Ovary (tissue), 9 donors: ENCODE results near the gene OVAAL. TPM values are rescaled to one million over a fixed set of nuclear protein-coding genes. Genes with fewer than 3 reads are reported as not detected.

Experiments used
- DNase-seq, 5 donors: peaks; one replicate each; pipeline ENCODE4 v3.0.0-alpha.2; 2019 to 2020
- H3K27ac ChIP-seq, 2 donors: fragments of 200-600 bp; one replicate each; pipeline versions ENCODE4 v1.5.1 to v1.8.0; 2019 to 2022
- H3K27me3 ChIP-seq: fragments of 200-600 bp; one replicate; pipeline ENCODE4 v1.8.0; 2022
- H3K36me3 ChIP-seq: fragments of 200-600 bp; sonication (generic); one replicate; pipeline ENCODE4 v1.5.1; 2019
- H3K4me1 ChIP-seq: one replicate; pipeline ENCODE4 v1.8.1; 2013; ENCODE audit warnings: mild to moderate bottlenecking, moderate library complexity; ENCODE audit not compliant: insufficient read depth
- H3K4me3 ChIP-seq: fragments of 200-600 bp; sonication (generic); one replicate; pipeline ENCODE4 v1.5.1; 2017
- H3K9me3 ChIP-seq, 2 donors: fragments of 200-600 bp in 1 of 2; sonication (generic) in 1 of 2; one replicate each; pipeline versions ENCODE4 v1.5.1 to v1.8.1; 2013 to 2019; ENCODE audit warnings: mild to moderate bottlenecking in 1 of 2, moderate library complexity in 1 of 2
- EP300 ChIP-seq: sonication (generic); formaldehyde crosslinking; IDR thresholded peaks from one replicate; pipeline ENCODE4 v1.6.1; 2017; ENCODE audit warnings: antibody characterized with exemption
- POLR2A ChIP-seq: fragments of 450-650 bp; IDR thresholded peaks from one replicate; pipeline ENCODE4 v1.6.1; 2017; ENCODE audit warnings: antibody characterized with exemption, mild to moderate bottlenecking, moderate library complexity
- WGBS, 3 donors: extraction: QIAGEN DNeasy Blood & Tissue Kit in 1 of 3; methylation state at CpG; one replicate each; pipeline versions ENCODE4 v1.1.5 to v1.1.7; 2013 to 2017; 5-methylcytosine and 5-hydroxymethylcytosine counted together
- intact Hi-C, 4 donors: fragments of 100-400 bp; cut with DNase I; formaldehyde crosslinking; loops; one replicate each; pipeline versions ENCODE4 v1.11.0 to v1.15.1; 2022 to 2023
- polyA plus RNA-seq, 2 donors: library from polyadenylated mRNA; stranded (reverse); fragments of 200-250 nt in 1 of 2; fragments of 350-450 nt in 1 of 2; fragmentation: Illumina TruSeq in 1 of 2; extraction: RNeasy Lipid Tissue Mini Kit (QIAGEN cat#74804) in 1 of 2; gene quantifications; one replicate each; pipeline ENCODE4 v1.2.3, GENCODE V29; 2013 to 2014
- total RNA-seq, 7 donors: library from RNA; depleted of rRNA in 2 of 7; stranded (reverse); fragments of >200 nt in 2 of 7; fragmentation: NEBNext Ultra II Directional in 3 of 7; extraction: Animal tissue kit (Norgen Biotek cat#: 25700) in 3 of 7; gene quantifications; one replicate each; pipeline versions ENCODE4 v1.1.0 to v1.2.4, GENCODE V29; 2016 to 2023
- TF ChIP-seq, protein P1 (sequence below), 3 donors: fragments of 450-650 bp in 2 of 3; fragments of 200-600 bp in 1 of 3; IDR thresholded peaks; one replicate each; pipeline versions ENCODE4 v1.5.1 to v1.8.0; 2016 to 2022; ENCODE audit warnings: antibody characterized with exemption in 3 of 3, mild to moderate bottlenecking in 1 of 3
- donor health status: DM: no; HTN: no; CAD: no; lungs with moderate emphysema.
- donor health status: DM: no; HTN: no; CAD: no.
- donor health status: Bipolar disorder and iron deficiency.
- donor health status: DM: yes; HTN: yes; CAD: no.
- donor health status: DM: no; HTN: no; CAD: no.
- donor health status: DM: yes; HTN: yes; CAD: no.

OVAAL gene
- total and polyA plus RNA-seq, 9 donors, result not detected

DNA sequence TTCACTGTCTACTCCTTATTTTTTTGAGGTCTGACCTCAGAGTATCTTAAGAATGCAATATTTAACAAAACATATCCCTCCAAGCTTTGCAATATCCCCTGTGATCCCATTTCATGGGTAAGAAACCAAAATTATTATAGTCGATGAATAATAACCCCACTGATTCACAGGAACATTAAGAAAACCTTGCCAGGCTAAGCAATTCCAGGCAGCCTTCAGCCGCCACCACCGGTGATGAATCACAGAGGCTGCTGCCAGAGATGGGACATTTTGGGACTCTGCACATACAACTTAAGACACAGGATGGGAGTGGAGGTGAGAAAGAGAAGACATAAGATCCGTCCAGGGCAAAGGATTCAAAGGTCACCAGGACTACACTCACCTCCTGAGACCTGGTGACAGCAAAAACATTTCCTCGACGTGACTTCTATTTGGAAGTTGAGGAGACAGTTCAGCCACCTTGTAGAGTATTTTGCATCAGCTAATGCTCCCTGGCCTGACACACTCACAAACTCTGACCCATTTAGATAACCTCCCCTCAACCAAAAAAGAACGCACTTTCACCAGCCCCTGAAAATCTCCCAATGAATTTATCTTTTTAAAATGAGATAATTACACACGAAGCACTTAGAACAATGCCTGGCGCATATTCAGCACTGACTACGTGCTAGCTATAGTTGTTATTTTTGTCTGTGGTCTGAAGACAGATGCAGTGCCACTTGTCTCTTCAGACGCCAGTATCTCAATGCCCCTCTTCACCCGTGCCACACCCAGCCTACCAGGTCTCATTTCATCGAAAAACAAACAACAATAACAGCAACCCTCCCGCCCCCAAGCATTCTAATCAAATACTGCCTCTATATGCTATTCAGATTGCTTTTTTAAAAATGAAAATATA lies 17.8 kb upstream of the OVAAL start:
- 69 to 72% (median 71%) methylated on average over 14 of the region's 14 CpGs for WGBS, 3 donors
- Histone ChIP-seq H3K27ac (no peak overlapping the region), H3K27me3 (no peaks in the 10 kb centered on the region), H3K4me3 (no peak overlapping the region), H3K9me3 (no peaks in the 10 kb centered on the region), H3K4me1 (peaks cover 4% of the 10 kb centered on the region), H3K36me3 (no peaks in the 10 kb centered on the region)
- DNase-seq, result no peak
- intact Hi-C loops, result no loop called here
- TF ChIP-seq, protein P1, sequence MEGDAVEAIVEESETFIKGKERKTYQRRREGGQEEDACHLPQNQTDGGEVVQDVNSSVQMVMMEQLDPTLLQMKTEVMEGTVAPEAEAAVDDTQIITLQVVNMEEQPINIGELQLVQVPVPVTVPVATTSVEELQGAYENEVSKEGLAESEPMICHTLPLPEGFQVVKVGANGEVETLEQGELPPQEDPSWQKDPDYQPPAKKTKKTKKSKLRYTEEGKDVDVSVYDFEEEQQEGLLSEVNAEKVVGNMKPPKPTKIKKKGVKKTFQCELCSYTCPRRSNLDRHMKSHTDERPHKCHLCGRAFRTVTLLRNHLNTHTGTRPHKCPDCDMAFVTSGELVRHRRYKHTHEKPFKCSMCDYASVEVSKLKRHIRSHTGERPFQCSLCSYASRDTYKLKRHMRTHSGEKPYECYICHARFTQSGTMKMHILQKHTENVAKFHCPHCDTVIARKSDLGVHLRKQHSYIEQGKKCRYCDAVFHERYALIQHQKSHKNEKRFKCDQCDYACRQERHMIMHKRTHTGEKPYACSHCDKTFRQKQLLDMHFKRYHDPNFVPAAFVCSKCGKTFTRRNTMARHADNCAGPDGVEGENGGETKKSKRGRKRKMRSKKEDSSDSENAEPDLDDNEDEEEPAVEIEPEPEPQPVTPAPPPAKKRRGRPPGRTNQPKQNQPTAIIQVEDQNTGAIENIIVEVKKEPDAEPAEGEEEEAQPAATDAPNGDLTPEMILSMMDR (IDR thresholded peaks at IDR 0.05), result no peak
- TF ChIP-seq EP300 (no peak), POLR2A (no peak)

DNA sequence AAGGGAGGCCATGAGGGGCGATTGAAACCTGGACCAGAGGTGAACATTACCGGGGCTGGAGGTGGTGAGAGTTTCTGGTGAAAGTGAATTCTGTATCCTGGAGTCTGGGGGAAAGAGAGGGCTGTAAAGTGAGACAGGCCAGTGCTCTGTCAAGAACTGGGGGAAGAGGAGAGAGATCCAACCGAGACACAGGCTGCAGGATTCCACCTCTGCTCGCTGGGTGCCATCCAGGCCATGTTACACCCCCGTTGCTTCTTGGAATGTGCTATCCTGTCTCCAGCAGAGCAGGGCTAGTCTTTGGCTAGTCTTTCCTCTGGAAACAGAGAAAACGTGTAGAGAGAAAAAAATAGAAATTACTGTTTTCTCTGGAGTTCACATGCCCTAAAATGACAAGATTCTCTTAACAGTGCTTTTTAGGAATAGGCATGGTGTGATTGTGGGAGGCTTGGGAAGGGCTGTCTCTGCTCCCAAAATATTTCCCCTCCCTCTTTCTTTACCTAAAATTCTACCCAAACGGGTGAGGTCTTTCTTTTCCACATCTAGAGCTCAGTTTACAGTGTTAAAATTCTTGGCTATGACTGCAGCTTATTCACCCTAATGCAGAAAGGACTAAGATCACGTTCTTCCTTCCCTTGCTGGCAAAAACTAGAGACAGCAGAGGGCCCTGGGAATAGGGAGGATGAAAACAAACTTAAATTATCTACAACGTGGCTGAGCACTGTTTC lies 16.5 kb upstream of the OVAAL start:
- peaks cover 4% of the 10 kb centered on the region for H3K4me1 ChIP-seq
- no peaks in the 10 kb centered on the region for H3K27me3 ChIP-seq
- intact Hi-C loops, result no loop called here
- H3K36me3 ChIP-seq, result no peaks in the 10 kb centered on the region
- no peaks in the 10 kb centered on the region for H3K9me3 ChIP-seq
- H3K4me3 ChIP-seq, result no peak overlapping the region
- 18 to 23% (median 23%) methylated on average over 9 of the region's 9 CpGs for WGBS, 3 donors
- no peak overlapping the region for H3K27ac ChIP-seq
- DNase-seq, result peak in 1 of 5 donors; percentile 40
- no peak for TF ChIP-seq EP300
- no peak for TF ChIP-seq POLR2A
- TF ChIP-seq, protein P1 (IDR thresholded peaks at IDR 0.05), result no peak

DNA sequence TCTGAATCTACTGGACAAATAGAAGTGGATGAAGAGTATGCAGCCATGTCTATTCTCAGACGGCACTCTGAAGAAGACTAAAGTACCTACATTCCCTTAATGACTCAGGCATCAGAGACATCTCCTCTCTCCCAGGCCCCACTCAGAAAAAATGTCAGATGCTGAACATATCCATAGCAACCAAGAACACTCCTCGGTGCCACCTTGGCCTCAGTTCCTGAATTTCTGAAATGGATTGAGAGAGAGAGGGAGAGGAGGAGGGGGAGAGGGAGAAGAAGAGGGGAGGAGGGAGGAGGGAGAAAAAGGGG lies 16.0 kb upstream of the OVAAL start:
- H3K4me1 ChIP-seq, result peaks cover 4% of the 10 kb centered on the region
- 4 to 9% (median 6%) methylated on average over 2 of the region's 2 CpGs for WGBS, 3 donors
- no peak for DNase-seq

GRCh38 chr1:180544050-180544449 lies 14.7 kb upstream of the OVAAL start:
- peaks cover 4% of the 10 kb centered on the region for H3K4me1 ChIP-seq
- no peaks in the 10 kb centered on the region for H3K27me3 ChIP-seq
- H3K9me3 ChIP-seq, result no peaks in the 10 kb centered on the region
- DNase-seq, result no peak
- intact Hi-C loops, result no loop called here
- TF ChIP-seq, protein P1 (IDR thresholded peaks at IDR 0.05), result no peak
- TF ChIP-seq POLR2A (no peak), EP300 (no peak)
- H3K4me3 ChIP-seq, result no peak overlapping the region
- 82 to 93% (median 92%) methylated on average over 3 to 4 of the region's 4 CpGs for WGBS, 3 donors
- H3K36me3 ChIP-seq, result no peaks in the 10 kb centered on the region
- no peak overlapping the region for H3K27ac ChIP-seq

More for the DNA sequence above, 16.0 kb upstream of the OVAAL start:
- Histone ChIP-seq H3K27me3 (no peaks in the 10 kb centered on the region), H3K4me3 (no peak overlapping the region), H3K9me3 (no peaks in the 10 kb centered on the region), H3K36me3 (no peaks in the 10 kb centered on the region), H3K27ac (no peak overlapping the region)
- no peak for TF ChIP-seq POLR2A
- TF ChIP-seq, protein P1 (IDR thresholded peaks at IDR 0.05), result no peak
- no peak for TF ChIP-seq EP300
- intact Hi-C loops, result no loop called here
